Occipital lobe (tissue), 2 donors: ENCODE results near the gene CTF1. TPM values are rescaled to one million over a fixed set of nuclear protein-coding genes. Genes with fewer than 3 reads are reported as not detected.

Source experiments
- small RNA-seq: library from RNA; depleted of rRNA; stranded (forward); fragments of <200 nt; gene quantifications from one replicate; pipeline ENCODE3, GENCODE V24; 2014
- total RNA-seq: library from RNA; depleted of rRNA; stranded (reverse); fragments of >200 nt; gene quantifications from one replicate; pipeline ENCODE4 v1.2.3, GENCODE V29; 2014

The CTF1 gene
- total RNA-seq, 1 donor from 2014 or later: not detected

Small RNA genes lying within 50 kb of the gene (small RNA-seq; reads per million reads assigned to genes)
- gene AC135048.1: not detected
- gene MIR4519: not detected
- gene MIR762: not detected

Other genes starting within 250 kb of the CTF1 start
- 9.2 TPM for gene PRR14, start 245.7 kb upstream of the CTF1 start, total RNA-seq
- gene FBRS, start 238.2 kb upstream of the CTF1 start, total RNA-seq: 11.5 TPM
- 21.7 TPM for gene SRCAP, start 197.4 kb upstream of the CTF1 start, total RNA-seq
- 12.0 TPM for gene PHKG2, start 148.2 kb upstream of the CTF1 start, total RNA-seq
- gene CFAP119, start 134.6 kb upstream of the CTF1 start, total RNA-seq: 1.6 TPM
- 80.0 TPM for gene RNF40, start 134.3 kb upstream of the CTF1 start, total RNA-seq
- gene ZNF629, start 109.4 kb upstream of the CTF1 start, total RNA-seq: 11.5 TPM
- 29.6 TPM for gene BCL7C, start 2.5 kb upstream of the CTF1 start, total RNA-seq
- 56.1 TPM for gene FBXL19, start 27.0 kb downstream of the CTF1 start, total RNA-seq
- 5.5 TPM for gene ORAI3, start 52.5 kb downstream of the CTF1 start, total RNA-seq
- 1.6 TPM for gene SETD1A, start 61.1 kb downstream of the CTF1 start, total RNA-seq
- 2.5 TPM for gene HSD3B7, start 88.6 kb downstream of the CTF1 start, total RNA-seq
- gene STX1B, start 114.0 kb downstream of the CTF1 start, total RNA-seq: 12.0 TPM
- gene STX4, start 136.9 kb downstream of the CTF1 start, total RNA-seq: 11.5 TPM
- 5.3 TPM for gene ZNF668, start 177.6 kb downstream of the CTF1 start, total RNA-seq
- gene ZNF646, start 177.8 kb downstream of the CTF1 start, total RNA-seq: 16.5 TPM
- gene PRSS53, start 192.3 kb downstream of the CTF1 start, total RNA-seq: 2.2 TPM
- 30.7 TPM for gene VKORC1, start 198.2 kb downstream of the CTF1 start, total RNA-seq
- gene BCKDK, start 211.8 kb downstream of the CTF1 start, total RNA-seq: 12.6 TPM
- gene KAT8, start 221.1 kb downstream of the CTF1 start, total RNA-seq: 41.2 TPM
- gene PRSS8, start 239.1 kb downstream of the CTF1 start, total RNA-seq: not detected